WI38 (cell line): Measurements from ENCODE around the gene MRPL27.
"Not testable (repeated sequence)": the region's sequence is repeated elsewhere in the genome, so short reads cannot be mapped to it uniquely, and the experiment has no call there.

ENCODE experiments used
- H3K4me3 ChIP-seq: 2 replicates; pipeline ENCODE4 v1.5.1; 2011; ENCODE audit warnings: low read depth, mild to moderate bottlenecking, control low read depth, low read length
- TF ChIP-seq, protein P1 (sequence below): IDR thresholded peaks from 2 replicates; pipeline ENCODE4 v1.5.1; 2012; ENCODE audit warnings: low read depth, mild to moderate bottlenecking, control low read depth, low read length

The MRPL27 gene

GRCh38 chr17:50339381-50339780, 33.6 kb downstream of the MRPL27 start:
- TF ChIP-seq, protein P1, sequence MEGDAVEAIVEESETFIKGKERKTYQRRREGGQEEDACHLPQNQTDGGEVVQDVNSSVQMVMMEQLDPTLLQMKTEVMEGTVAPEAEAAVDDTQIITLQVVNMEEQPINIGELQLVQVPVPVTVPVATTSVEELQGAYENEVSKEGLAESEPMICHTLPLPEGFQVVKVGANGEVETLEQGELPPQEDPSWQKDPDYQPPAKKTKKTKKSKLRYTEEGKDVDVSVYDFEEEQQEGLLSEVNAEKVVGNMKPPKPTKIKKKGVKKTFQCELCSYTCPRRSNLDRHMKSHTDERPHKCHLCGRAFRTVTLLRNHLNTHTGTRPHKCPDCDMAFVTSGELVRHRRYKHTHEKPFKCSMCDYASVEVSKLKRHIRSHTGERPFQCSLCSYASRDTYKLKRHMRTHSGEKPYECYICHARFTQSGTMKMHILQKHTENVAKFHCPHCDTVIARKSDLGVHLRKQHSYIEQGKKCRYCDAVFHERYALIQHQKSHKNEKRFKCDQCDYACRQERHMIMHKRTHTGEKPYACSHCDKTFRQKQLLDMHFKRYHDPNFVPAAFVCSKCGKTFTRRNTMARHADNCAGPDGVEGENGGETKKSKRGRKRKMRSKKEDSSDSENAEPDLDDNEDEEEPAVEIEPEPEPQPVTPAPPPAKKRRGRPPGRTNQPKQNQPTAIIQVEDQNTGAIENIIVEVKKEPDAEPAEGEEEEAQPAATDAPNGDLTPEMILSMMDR = no peak
- H3K4me3 ChIP-seq = no peak overlapping the region

GRCh38 chr17:50338645-50339044, 34.3 kb downstream of the MRPL27 start:
- TF ChIP-seq, protein P1 = no peak

GRCh38 chr17:50337956-50338355, 35.0 kb downstream of the MRPL27 start:
- TF ChIP-seq, protein P1 = no peak
- no peak overlapping the region for H3K4me3 ChIP-seq

More at GRCh38 chr17:50338645-50339044, 34.3 kb downstream of the MRPL27 start:
- no peak overlapping the region for H3K4me3 ChIP-seq

GRCh38 chr17:50333291-50334057, 39.5 kb downstream of the MRPL27 start:
- not testable (repeated sequence) for H3K4me3 ChIP-seq

- TF ChIP-seq, protein P1 = no peak
- H3K4me3 ChIP-seq = no peak overlapping the region
These were observed 40.8 kb downstream of the MRPL27 start for GRCh38 chr17:50332196-50332595.

DNA sequence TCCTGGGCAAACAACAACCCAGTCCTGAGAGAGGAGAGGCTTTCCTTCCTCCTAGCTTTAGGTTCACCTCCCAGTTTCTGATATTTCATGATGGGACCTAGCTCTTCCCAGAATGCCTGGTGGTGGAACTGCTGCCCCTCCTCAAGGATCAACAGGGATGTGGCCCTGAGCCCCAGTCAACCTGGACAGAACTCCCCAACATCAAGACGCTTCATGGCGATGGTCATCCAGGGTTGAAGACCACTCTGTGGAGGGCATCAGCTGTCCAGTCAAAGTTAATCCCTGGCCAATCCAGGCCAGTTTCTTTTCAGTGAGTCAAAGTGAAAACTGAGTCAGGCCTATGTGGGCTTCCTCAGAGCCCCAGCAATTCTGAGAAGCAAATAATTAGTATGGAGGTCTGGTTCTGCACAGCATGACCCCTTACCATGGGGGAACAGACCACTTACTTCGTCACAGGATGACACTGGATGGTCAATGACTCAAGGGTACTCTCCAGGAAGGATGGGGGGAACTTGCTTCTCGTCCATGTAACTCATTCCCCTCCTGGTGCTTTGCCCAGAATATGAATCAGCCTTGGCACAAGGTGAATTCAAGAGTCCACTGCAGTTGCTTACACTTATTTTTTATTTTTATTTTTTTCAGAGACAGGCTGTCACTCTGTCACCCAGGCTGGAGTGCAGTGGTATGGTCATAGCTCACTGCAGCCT, 41.7 kb downstream of the MRPL27 start:
- H3K4me3 ChIP-seq = no peak overlapping the region
- TF ChIP-seq, protein P1 = no peak

DNA sequence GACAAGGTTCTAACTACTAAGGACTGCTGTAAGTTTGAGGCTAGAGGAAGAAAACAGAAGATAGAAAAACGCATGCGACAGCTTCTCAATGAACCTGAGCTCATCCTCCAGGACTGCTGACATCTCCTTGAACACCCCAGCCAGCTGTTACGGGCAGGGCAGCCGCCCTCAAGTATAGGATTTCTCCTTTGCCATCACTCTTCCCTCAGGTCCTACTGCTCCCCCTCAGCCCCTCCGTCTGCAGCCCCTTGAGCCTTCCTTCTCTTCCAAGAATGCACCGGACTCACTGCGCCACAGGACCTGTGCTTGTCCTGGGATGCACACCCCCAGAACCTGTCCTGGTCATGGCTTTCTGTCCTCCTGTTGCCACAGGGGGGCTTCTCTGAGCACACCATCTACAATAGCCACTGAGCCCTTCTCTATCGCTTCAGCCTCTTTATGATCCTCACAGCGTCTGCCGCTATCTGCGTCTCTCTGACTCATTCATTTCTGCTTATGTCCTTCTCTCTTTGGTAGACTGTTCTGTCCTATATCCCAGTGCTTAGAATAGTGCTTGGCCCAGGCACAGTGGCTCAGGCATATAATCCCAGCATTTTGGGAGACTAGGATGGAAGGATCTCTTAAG, 42.7 kb downstream of the MRPL27 start:
- H3K4me3 ChIP-seq = no peak overlapping the region
- TF ChIP-seq, protein P1 = no peak
